ENCODE measurements around the gene BHLHA9. TPM values are rescaled to one million over a fixed set of nuclear protein-coding genes. Genes with fewer than 3 reads are reported as not detected.

The BHLHA9 gene
- total RNA-seq, 1 experiment from 2014 or later: not detected

DNA sequence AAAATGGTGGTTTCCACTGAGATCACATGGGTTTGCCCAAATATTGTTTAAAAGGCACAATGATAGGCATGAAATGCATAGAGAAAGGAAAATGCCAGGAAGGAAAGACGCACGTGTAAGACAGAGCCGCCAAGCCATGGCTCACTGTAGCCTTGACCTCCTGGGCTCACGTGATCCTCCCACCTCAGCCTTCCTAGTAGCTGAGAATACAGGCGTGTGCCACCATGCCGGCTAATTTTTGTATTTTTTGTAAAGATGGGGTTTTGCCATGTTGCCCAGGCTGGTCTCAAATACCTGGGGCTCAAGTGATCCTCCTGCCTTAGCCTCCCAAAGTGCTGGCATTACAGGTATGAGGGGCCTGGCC, 4.0 kb downstream of the BHLHA9 start:
- Mint-ChIP-seq H3K4me3 (no peak overlapping the region), H3K36me3 (no peaks in the 10 kb centered on the region), H3K9me3 (no peaks in the 10 kb centered on the region), H3K27me3 (ENCODE audit: low read depth) (peaks cover 4% of the 10 kb centered on the region), H3K4me1 (no peaks in the 10 kb centered on the region), H3K27ac (no peak overlapping the region)
- ChIA-PET POLR2A (interaction anchor here (0.6 kb wide), 1 partner anchor 486 kb away, joined by 6 read pairs; no protein-coding TSS in a partner anchor), CTCF (interaction anchor here (1.1 to 5.6 kb wide), 3 partner anchors 58 to 259 kb away, joined by 4 to 29 read pairs (median 5); no protein-coding TSS in a partner anchor)
- DNase-seq (ENCODE audit: low spot score): no peak
- ATAC-seq: no peak
- TF ChIP-seq, protein P1, sequence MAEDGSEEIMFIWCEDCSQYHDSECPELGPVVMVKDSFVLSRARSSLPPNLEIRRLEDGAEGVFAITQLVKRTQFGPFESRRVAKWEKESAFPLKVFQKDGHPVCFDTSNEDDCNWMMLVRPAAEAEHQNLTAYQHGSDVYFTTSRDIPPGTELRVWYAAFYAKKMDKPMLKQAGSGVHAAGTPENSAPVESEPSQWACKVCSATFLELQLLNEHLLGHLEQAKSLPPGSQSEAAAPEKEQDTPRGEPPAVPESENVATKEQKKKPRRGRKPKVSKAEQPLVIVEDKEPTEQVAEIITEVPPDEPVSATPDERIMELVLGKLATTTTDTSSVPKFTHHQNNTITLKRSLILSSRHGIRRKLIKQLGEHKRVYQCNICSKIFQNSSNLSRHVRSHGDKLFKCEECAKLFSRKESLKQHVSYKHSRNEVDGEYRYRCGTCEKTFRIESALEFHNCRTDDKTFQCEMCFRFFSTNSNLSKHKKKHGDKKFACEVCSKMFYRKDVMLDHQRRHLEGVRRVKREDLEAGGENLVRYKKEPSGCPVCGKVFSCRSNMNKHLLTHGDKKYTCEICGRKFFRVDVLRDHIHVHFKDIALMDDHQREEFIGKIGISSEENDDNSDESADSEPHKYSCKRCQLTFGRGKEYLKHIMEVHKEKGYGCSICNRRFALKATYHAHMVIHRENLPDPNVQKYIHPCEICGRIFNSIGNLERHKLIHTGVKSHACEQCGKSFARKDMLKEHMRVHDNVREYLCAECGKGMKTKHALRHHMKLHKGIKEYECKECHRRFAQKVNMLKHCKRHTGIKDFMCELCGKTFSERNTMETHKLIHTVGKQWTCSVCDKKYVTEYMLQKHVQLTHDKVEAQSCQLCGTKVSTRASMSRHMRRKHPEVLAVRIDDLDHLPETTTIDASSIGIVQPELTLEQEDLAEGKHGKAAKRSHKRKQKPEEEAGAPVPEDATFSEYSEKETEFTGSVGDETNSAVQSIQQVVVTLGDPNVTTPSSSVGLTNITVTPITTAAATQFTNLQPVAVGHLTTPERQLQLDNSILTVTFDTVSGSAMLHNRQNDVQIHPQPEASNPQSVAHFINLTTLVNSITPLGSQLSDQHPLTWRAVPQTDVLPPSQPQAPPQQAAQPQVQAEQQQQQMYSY (CRISPR knock-in tag; IDR thresholded peaks at IDR 0.05): no peak
- no peak for TF ChIP-seq ZNF263 (CRISPR knock-in tag; IDR thresholded peaks at IDR 0.05; ENCODE audit: low read depth)
- TF ChIP-seq JUN (CRISPR knock-in tag; IDR thresholded peaks at IDR 0.05): no peak
- no peak for TF ChIP-seq CREM (CRISPR knock-in tag; IDR thresholded peaks at IDR 0.05)
- TF ChIP-seq SOX15 (CRISPR knock-in tag; IDR thresholded peaks at IDR 0.05): no peak
- TF ChIP-seq SMAD4 (CRISPR knock-in tag; IDR thresholded peaks at IDR 0.05): no peak
- no peak for TF ChIP-seq NFE2L1 (CRISPR knock-in tag; IDR thresholded peaks at IDR 0.05)

DNA sequence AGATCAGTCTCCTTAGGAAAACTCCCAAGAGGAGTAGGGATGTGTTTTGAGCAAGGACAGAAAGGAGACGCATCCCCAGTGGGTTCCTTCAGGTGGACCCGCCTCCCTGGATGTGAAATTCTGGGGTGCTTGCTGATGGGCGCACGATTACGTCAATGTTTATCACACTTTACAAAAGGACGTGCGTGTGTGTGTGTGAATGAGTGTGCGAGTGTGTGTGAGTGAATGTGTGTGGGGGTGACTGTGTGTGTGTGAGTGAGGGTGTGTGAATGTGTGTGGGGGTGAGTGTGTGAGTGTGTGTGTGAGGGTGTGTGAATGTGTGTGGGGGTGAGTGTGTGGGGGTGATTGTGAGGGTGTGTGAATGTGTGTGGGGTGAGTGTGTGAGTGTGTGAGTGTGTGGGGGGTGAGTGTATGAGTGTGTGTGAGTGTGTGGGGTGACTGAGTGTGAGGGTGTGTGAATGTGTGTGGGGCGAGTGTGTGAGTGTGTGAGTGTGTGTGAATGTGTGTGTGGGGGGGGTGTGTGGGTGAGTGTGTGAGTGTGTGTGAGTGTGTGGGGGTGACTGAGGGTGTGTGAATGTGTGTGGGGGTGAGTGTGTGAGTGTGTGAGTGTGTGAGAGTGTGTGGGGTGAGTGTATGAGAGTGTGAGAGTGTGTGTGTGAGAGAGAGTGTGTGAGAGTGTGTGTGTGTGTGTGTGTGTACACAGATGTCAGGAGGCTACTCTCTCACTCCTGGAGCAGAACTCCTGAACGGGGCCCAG, 5.1 kb downstream of the BHLHA9 start:
- Mint-ChIP-seq H3K9me3 (no peaks in the 10 kb centered on the region), H3K36me3 (no peaks in the 10 kb centered on the region), H3K27me3 (ENCODE audit: low read depth) (peaks cover 4% of the 10 kb centered on the region), H3K4me1 (no peaks in the 10 kb centered on the region), H3K27ac (no peak overlapping the region), H3K4me3 (no peak overlapping the region)
- TF ChIP-seq, protein P2, sequence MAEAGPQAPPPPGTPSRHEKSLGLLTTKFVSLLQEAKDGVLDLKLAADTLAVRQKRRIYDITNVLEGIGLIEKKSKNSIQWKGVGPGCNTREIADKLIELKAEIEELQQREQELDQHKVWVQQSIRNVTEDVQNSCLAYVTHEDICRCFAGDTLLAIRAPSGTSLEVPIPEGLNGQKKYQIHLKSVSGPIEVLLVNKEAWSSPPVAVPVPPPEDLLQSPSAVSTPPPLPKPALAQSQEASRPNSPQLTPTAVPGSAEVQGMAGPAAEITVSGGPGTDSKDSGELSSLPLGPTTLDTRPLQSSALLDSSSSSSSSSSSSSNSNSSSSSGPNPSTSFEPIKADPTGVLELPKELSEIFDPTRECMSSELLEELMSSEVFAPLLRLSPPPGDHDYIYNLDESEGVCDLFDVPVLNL (CRISPR knock-in tag; IDR thresholded peaks at IDR 0.05; ENCODE audit: borderline replicate concordance, low read depth): no peak
- TF ChIP-seq, protein P3, sequence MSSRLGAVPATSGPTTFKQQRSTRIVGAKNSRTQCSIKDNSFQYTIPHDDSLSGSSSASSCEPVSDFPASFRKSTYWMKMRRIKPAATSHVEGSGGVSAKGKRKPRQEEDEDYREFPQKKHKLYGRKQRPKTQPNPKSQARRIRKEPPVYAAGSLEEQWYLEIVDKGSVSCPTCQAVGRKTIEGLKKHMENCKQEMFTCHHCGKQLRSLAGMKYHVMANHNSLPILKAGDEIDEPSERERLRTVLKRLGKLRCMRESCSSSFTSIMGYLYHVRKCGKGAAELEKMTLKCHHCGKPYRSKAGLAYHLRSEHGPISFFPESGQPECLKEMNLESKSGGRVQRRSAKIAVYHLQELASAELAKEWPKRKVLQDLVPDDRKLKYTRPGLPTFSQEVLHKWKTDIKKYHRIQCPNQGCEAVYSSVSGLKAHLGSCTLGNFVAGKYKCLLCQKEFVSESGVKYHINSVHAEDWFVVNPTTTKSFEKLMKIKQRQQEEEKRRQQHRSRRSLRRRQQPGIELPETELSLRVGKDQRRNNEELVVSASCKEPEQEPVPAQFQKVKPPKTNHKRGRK (CRISPR knock-in tag; IDR thresholded peaks at IDR 0.05; ENCODE audit: borderline replicate concordance): no peak
- TF ChIP-seq ESRRA (CRISPR knock-in tag; IDR thresholded peaks at IDR 0.05; ENCODE audit: borderline replicate concordance) (no peak), CREM (CRISPR knock-in tag; IDR thresholded peaks at IDR 0.05) (no peak)
- TF ChIP-seq, protein P1 (CRISPR knock-in tag; IDR thresholded peaks at IDR 0.05): no peak
- TF ChIP-seq, protein P4, sequence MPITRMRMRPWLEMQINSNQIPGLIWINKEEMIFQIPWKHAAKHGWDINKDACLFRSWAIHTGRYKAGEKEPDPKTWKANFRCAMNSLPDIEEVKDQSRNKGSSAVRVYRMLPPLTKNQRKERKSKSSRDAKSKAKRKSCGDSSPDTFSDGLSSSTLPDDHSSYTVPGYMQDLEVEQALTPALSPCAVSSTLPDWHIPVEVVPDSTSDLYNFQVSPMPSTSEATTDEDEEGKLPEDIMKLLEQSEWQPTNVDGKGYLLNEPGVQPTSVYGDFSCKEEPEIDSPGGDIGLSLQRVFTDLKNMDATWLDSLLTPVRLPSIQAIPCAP (CRISPR knock-in tag; IDR thresholded peaks at IDR 0.05): no peak
- ATAC-seq: no peak
- DNase-seq (ENCODE audit: low spot score): no peak
- CTCF ChIA-PET: no interaction called here
- POLR2A ChIA-PET: no interaction called here

Data from WTC11 (cell line).